GM06990 (cell line): Measurements from ENCODE around the gene ADSS2.

Experiments
- DNase-seq: peaks from one replicate; pipeline ENCODE4 v3.0.0-alpha.2; 2011; ENCODE audit not compliant: insufficient read length; ENCODE audit errors: extremely low read depth
- H3K27me3 ChIP-seq: replicated peaks from 2 replicates; pipeline ENCODE4 v1.6.0; 2011; ENCODE audit warnings: low read length; ENCODE audit not compliant: control insufficient read depth, insufficient read depth
- H3K36me3 ChIP-seq: 2 replicates; pipeline ENCODE4 v1.5.1; 2011; ENCODE audit warnings: low read length; ENCODE audit not compliant: control insufficient read depth, insufficient read depth
- H3K4me3 ChIP-seq: replicated peaks from 2 replicates; pipeline ENCODE4 v1.5.1; 2011; ENCODE audit warnings: low read depth, mild to moderate bottlenecking, control low read depth, low read length
- CTCF ChIP-seq: IDR thresholded peaks from 2 replicates; pipeline ENCODE4 v1.5.1; 2011; ENCODE audit warnings: low read length, control low read depth, mild to moderate bottlenecking, inconsistent platforms; ENCODE audit not compliant: insufficient read depth, poor library complexity, severe bottlenecking

Gene ADSS2

GRCh38 chr1:244448279-244449036 is 3.3 kb downstream of the ADSS2 start:
- no peaks in the 10 kb centered on the region; the same call in 1 of the 2 replicates for H3K36me3 ChIP-seq
- no peak overlapping the region for H3K4me3 ChIP-seq
- no peaks in the 10 kb centered on the region for H3K27me3 ChIP-seq
- no peak for TF ChIP-seq CTCF
- no peak for DNase-seq

- Histone ChIP-seq H3K27me3 (no peaks in the 10 kb centered on the region), H3K36me3 (no peaks in the 10 kb centered on the region; the same call in 1 of the 2 replicates), H3K4me3 (no peak overlapping the region)
- no peak for DNase-seq
- no peak for TF ChIP-seq CTCF
Observed at GRCh38 chr1:244447552-244447951, 4.2 kb downstream of the ADSS2 start.

- no peak for DNase-seq
- Histone ChIP-seq H3K4me3 (no peak overlapping the region), H3K36me3 (no peaks in the 10 kb centered on the region; the same call in 1 of the 2 replicates), H3K27me3 (no peaks in the 10 kb centered on the region)
- TF ChIP-seq CTCF = no peak
Observed at GRCh38 chr1:244447024-244447423, 4.7 kb downstream of the ADSS2 start.

GRCh38 chr1:244445320-244446181 is 6.2 kb downstream of the ADSS2 start:
- H3K4me3 ChIP-seq = no peak overlapping the region
- DNase-seq = no peak

GRCh38 chr1:244444854-244445253 is 6.9 kb downstream of the ADSS2 start:
- Histone ChIP-seq H3K27me3 (no peaks in the 10 kb centered on the region), H3K4me3 (no peak overlapping the region), H3K36me3 (no peaks in the 10 kb centered on the region; the same call in 1 of the 2 replicates)
- TF ChIP-seq CTCF = no peak
- no peak for DNase-seq

More at GRCh38 chr1:244445320-244446181, 6.2 kb downstream of the ADSS2 start:
- H3K27me3 ChIP-seq = no peaks in the 10 kb centered on the region
- TF ChIP-seq CTCF = no peak
- no peaks in the 10 kb centered on the region; the same call in 1 of the 2 replicates for H3K36me3 ChIP-seq
